Measurements from ENCODE around the gene JARID2.
A peak's percentile ranks its signal among the peaks of the same experiment; 100 is the strongest.

Gene JARID2

DNA sequence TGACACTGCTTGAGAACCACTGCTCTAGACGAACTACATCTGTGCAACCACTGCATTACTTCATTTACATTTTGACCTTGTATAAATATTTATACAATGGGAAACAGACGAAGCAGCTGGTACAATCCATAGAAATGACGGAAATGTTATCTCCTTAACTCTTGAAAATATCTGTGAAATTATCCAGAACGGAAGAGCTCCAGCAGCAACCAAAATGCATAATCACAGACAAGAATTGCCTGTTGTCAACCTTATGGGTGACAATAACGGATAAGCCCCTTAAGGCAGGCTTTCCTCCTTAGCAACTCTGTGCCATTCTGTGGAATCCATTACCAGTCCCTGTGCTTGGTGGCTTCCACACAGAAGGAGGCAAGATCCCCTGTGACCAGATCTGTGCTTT, 301.5 kb downstream of the JARID2 start:
- DNase-seq (ENCODE audit: low spot score), result no peak

DNA sequence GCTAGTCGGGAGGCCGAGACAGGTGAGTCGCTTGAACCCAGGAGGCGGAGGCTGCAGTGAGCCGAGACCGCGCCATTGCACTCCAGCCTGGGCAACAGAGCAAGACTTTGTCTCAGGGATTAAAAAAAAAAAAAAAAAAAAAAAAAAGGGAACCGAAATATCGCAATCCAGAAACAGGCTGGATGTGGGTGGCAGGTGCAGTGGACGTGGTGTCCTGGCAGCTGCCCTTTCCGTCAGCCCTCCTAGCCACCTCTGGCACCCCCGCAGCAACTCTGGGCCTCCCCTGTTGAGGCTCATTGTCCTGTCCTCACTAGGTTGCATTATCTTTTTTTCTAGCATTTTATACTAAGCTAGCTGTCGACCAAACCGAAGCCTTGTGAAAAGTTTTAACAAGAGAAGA, 303.5 kb downstream of the JARID2 start:
- no peak for DNase-seq (ENCODE audit: low spot score)

DNA sequence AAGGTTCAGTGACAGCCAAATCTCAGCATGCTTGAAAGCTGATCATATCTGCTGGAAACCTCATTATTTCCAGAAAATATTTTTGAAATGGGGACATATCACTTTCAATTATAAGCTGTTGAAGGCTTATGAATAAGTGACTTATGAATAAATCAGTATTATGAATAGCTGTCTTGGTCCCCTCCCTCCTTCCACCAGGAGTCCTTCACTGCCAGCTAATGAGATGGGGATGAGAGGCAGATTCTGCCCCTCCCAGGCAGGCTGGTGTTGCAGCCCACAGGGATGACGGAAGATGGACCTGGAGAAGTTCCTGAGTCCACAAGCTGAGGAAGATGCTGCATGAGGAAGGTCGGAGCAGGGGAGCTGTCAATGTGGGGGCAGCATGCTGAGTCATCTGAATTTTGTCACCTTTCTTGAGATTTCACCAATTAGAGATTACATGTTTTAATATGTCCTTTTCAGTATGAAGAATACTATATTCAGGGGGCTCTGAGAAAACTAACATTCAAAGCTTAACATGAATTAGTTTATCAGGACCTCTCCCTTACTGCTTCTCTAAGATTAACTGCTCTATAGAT, 304.8 kb downstream of the JARID2 start:
- no peak for DNase-seq (ENCODE audit: low spot score)

DNA sequence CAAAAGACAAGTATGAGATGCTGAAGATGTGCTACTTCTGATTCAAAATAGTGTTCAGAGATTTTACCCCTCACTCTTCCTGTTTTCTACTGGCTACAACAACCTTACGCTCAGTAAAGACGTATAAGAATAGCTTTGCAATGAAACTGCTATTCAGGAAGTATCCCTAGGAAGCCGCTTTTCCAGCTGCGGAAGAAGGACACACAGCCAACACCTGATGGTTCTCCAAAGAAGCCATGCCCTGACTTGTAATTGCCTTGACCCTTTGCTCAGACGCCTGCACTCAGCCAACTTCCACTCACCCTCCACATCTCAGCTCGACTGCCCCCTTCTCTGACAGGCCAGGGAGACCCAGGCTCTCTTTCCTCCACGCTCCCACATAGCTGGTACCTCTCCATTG, 305.4 kb downstream of the JARID2 start:
- no peak for DNase-seq (ENCODE audit: low spot score)

DNA sequence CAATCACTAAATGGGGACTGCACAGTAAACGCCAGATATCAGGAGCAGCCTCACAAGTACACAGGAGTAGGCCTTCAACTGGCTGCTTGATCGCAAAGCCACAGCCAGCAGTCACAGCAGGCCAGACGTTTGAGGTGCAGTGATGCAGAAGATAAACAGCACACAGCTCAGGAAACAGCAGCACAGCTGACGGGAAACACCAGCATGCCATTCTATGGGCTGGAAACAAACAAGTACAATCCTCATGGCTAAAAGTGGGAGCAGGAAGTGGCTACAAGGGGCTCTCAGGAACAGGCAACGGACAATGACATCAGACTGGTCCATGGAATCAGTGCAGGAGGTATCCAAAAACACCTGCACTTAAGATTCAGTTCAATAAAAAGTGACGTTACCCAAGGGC, 305.9 kb downstream of the JARID2 start:
- peak; percentile 57 for DNase-seq (ENCODE audit: low spot score)

DNA sequence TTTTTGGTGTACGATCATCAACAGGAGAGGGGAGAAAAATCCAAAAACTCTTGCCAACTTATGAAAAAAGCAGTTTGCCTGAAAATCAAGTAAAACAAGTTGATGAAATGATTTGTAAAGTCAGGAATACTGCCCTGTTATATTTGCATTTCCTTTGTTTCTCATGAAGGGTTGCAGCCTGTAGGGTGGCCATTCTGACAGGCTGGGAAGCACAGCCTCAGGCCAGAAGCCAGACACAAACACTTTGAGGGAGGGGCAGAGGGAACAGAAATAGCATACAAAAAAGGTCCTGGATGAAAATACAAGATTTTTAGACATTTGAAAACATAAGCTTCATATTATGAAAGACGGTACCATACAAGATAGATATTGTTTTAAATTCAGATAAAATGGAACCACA, 307.2 kb downstream of the JARID2 start:
- DNase-seq (ENCODE audit: low spot score), result no peak

DNA sequence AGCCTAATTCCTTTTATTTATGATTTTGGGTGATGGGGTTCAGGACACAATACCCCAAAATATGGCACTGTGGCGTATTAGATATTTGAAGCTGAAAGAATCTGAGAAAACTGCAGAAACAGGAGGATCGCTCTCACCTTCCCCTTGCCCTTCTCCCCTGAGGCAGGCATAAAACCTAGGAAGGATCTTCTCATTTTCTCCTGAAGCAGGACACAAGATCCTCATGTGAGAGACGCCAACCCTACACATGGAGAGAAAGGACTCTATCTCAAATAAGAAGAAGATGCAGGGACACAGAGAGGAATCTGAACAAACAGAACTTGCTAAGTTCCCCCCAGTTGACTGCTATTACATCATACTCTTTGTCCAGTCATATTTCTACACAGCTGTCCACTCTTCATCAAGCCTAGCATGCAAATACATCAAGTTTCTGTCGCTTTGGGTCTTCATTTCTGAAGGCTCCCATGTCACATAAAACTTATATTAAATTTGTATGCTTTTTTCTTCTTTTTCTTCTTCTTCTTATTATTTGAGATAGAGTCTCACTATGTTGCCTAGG, 307.9 kb downstream of the JARID2 start:
- DNase-seq (ENCODE audit: low spot score), result no peak

DNA sequence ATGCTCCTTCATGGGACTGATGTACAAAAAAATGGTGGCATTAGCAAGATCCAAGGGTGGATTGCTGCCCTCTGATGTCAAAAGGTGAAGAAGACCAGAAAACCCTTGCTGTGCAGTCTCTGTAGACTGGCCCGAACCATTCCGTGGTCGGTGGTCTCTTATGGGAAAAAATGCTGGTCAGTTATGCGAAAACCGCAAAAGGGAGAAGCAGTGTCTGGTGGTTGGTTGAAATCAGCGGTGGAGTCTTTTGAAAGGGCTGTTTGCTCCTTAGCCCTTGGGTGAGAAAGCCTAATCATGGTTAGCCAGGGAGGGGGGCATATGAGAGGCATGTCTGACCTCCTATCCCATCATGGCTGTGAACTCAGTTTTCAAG, 308.8 kb downstream of the JARID2 start:
- DNase-seq (ENCODE audit: low spot score), result no peak

DNA sequence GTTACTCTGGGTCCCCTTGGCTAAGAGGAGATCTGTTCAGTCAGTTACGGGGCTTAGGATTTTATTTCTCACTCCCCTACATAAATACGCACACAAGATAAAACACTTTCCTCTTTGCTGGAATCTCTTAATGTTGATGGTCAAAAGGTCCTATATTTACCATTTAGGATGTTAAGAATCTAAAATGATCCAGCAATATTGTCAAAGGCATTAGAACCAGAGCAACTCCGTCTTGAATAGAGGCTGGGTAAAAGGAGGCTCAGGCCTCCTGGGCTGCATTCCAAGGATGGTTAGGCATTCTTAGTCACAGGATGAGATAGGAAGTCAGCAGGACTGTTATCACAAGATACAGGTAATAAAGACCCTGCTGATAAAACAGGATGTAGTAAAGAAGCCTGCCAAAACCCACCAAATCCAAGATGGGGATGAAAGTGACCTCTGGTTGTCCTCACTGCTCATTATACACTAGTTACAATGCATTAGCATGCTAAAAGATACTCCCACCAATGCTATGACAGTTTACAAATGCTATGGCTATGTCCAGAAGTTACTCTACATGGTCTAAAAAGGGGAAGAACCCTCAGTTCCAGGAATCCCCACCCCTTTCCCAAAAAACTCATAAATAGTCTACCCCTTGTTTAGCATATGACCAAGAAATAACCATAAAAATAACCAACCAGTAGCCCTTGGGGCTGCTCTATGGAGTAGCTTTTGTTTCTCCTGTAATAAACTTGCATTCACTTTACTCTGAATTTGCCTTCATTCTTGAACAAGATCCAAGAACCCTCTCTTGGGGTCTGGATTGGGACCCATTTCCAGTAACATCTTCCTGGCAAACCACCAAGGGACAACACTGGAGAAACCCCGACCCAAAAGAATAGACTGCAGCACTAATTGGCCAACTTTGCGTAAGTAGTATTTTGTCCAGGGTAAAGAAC, 309.5 kb downstream of the JARID2 start:
- no peak for DNase-seq (ENCODE audit: low spot score)

DNA sequence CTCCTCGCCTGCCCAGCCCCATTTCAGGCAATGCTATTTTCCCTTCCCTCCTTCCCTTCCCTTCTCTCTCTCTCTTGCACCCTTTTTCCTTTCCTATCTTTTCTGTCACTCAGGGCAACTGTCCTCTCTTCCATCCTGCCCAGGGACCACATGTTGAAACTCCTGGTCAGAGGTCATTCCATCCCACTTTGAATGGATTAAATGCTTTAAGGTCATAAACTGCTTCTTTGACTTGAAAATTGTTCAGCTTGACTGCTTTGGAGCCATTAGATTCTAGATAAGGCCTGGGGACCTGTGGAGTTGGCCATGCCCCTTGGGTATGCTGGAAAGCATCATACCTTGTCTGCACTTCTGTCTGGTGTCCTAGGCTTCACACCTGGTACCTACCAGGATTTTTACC, 310.8 kb downstream of the JARID2 start:
- DNase-seq (ENCODE audit: low spot score), result no peak

DNA sequence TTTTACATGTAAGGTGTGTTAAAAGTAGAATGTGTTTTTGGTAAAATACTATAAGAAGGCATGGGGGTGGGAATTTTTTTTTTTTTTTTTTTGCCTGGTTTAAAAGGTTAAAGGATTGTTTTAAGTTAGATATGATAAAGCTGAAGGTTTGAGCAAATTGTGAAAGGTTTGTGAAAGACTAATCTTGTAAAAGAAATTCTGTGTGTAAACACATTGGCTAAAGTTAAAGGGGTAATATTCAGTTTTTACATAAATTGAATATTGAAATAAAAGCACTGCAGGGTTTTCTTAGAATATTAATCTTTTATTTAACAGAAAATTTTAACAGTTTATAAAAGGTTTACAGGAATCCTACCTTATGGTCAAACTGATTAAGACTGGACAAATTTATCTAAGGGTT, 311.3 kb downstream of the JARID2 start:
- no peak for DNase-seq (ENCODE audit: low spot score)

DNA sequence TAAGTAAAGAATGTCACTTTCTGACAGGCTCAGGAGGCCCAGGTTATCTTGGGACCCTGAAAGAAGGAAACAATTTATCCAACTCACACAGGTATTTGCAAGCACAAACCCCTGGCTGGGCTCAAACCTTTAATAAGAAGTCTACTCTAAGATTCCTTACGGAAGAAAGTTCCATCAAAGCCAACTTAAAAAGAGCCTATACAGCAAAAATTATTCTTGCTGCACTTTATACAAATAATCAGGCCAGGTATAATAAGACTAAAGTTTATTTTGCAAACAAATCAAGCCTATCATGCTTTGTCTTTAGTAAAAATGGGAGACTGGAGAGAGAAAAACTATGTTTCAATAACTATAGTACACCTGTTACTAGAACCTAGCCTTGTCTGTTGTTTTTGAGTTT, 314.8 kb downstream of the JARID2 start:
- DNase-seq (ENCODE audit: low spot score), result no peak

DNA sequence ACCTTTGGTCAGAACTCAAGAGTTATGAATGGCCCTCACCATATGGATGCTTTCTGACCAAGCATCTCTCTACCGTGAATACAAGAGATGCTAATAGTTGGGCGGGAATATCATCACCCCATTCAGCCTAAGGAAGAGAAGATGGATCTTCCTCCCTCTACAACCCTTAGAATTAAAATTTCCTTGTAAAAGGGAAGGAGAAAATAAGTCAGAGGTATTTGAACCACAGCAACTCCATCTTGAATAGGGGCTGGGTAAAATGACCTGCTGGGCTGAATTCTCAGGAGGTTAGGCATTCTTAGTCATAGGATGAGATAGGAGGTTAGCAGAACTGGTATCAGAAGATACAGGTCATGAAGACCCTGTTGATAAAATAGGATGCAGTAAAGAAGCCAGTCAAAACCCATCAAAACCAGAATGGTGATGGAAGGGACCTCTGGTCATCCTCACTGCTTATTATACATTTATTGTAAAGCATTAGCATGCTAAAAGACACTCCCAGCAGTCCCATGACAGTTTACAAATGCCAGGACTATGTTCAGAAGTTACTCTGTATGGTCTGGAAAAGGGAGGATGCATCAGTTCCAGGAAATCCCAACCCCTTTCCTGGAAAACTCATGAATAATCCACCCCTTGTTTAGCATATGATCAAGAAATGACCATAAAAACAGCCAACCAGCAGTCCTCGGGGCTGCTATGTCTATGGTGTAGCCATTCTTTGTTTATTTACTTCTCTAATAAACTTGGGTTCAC, 315.8 kb downstream of the JARID2 start:
- no peak for DNase-seq (ENCODE audit: low spot score)

DNA sequence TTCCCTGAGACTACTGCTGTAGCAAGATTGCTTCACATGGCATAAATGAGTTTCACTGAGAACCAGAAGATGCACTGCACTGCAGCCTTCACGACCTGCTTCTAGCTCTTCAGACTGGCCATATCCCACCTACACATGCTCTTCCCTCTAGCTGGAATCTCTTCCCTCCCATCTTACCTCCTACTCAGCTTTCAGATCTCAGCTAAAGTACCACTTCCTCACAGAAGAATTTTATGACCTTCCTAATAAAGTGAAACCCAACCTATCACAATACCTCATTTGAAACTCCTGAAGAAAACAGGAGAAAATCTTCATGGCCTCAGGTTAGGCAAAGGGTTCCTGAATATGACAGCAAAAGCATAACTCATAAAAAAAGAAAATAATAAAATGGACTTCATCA, 317.1 kb downstream of the JARID2 start:
- DNase-seq (ENCODE audit: low spot score), result no peak

DNA sequence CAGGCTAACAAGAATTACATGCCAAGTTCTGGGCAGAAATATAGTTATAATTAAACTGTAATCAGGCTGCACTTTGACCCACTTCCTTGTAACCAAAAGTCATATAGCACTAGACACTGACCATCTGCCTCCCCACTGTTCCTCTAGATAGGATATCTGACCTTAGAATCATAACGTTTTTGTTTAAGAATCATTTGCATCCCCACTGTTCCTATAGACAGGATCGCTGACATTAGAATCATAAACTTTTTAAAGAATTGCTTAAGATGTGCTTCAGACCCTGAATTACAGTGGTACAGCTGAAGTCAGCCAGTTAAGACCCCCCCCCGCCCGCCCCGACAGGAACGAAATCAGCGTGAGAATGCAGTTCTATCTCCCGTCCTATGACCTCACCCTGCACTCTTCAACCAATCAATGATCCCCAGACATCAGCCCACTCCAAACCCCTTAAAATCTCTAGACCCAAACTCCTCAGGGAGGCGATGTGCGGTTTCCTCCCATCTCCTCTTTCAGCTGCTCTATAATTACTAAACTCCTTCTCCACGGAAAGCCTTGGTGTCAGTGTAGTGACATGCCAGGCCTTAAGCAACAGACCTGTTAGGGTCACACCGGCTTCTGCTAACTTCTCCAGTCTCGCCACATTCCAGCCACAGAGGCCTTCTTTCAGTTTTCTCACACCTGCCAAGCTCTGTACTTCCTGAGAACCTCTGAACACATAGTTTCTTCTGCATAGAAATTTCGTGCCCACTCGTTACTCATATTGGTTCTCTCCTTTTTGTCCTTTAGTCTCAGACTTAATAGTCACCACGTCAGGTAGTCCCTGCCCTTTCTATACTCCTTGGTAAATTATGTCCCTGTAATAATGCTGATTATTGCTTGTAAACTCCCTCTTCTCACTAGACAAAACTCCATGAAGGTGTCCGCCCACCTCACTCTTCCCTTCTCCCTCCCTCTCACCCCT, 323.4 kb downstream of the JARID2 start:
- no peak for DNase-seq (ENCODE audit: low spot score)

DNA sequence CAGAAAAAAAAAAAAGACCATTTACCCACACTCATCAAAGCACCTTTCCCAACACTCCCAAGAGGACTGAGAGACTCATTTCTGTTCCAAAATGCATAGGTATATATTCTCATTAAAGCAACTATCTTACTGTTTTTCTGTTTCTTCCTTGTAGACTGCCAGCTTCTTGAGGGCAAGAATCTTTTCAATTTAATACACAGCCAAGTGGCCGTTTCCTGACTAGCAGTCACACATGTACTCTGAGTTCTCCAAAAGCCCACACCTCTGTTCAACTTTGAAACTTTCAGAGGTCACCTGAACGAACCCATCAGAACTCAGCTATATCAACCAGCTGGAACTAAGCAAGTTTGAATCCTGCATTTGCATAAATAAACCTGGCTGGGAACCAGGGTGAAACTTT, 324.3 kb downstream of the JARID2 start:
- no peak for DNase-seq (ENCODE audit: low spot score)

Data from ecto neural progenitor cell (in vitro differentiated cells).